Glutamatergic neuron (in vitro differentiated cells): Measurements from ENCODE around the gene SFI1. TPM values are rescaled to one million over a fixed set of nuclear protein-coding genes. Genes with fewer than 3 reads are reported as not detected.

ENCODE experiments used
- DNase-seq: peaks from one replicate; pipeline ENCODE4 v3.0.0; 2022
- H3K27ac Mint-ChIP-seq: one replicate; pipeline ENCODE4 v1.8.0; 2020; ENCODE audit warnings: mild to moderate bottlenecking, mixed read lengths, inconsistent platforms; ENCODE audit not compliant: unreplicated experiment
- H3K27me3 Mint-ChIP-seq: one replicate; pipeline ENCODE4 v1.8.0; 2020; ENCODE audit warnings: mild to moderate bottlenecking, moderate library complexity, mixed read lengths, inconsistent platforms; ENCODE audit not compliant: unreplicated experiment
- H3K36me3 Mint-ChIP-seq: one replicate; pipeline ENCODE4 v1.8.0; 2020; ENCODE audit warnings: mild to moderate bottlenecking, mixed read lengths, inconsistent platforms; ENCODE audit not compliant: unreplicated experiment
- H3K4me1 Mint-ChIP-seq: one replicate; pipeline ENCODE4 v1.8.0; 2020; ENCODE audit warnings: mild to moderate bottlenecking, low read depth, mixed read lengths, inconsistent platforms; ENCODE audit not compliant: unreplicated experiment
- H3K4me3 Mint-ChIP-seq: one replicate; pipeline ENCODE4 v1.8.0; 2020; ENCODE audit warnings: mild to moderate bottlenecking, mixed read lengths, inconsistent platforms; ENCODE audit not compliant: unreplicated experiment
- H3K9me3 Mint-ChIP-seq: one replicate; pipeline ENCODE4 v1.8.0; 2020; ENCODE audit warnings: mild to moderate bottlenecking, moderate library complexity, mixed read lengths, inconsistent platforms; ENCODE audit not compliant: unreplicated experiment
- total RNA-seq: library from RNA; stranded (reverse); fragmentation: NEBNext Ultra II Directional; extraction: Animal tissue kit (Norgen Biotek cat#: 25700); gene quantifications from one replicate; pipeline ENCODE4 v1.2.1, GENCODE V29; 2021; ENCODE audit not compliant: unreplicated experiment
- TF ChIP-seq, protein P1 (sequence below): fragments of 200-600 bp; sonication (generic); IDR thresholded peaks from one replicate; pipeline ENCODE4 v1.5.0; 2021; ENCODE audit not compliant: partially characterized antibody, unreplicated experiment

The SFI1 gene
- total RNA-seq, 1 donor from 2014 or later = 48.7 TPM

DNA sequence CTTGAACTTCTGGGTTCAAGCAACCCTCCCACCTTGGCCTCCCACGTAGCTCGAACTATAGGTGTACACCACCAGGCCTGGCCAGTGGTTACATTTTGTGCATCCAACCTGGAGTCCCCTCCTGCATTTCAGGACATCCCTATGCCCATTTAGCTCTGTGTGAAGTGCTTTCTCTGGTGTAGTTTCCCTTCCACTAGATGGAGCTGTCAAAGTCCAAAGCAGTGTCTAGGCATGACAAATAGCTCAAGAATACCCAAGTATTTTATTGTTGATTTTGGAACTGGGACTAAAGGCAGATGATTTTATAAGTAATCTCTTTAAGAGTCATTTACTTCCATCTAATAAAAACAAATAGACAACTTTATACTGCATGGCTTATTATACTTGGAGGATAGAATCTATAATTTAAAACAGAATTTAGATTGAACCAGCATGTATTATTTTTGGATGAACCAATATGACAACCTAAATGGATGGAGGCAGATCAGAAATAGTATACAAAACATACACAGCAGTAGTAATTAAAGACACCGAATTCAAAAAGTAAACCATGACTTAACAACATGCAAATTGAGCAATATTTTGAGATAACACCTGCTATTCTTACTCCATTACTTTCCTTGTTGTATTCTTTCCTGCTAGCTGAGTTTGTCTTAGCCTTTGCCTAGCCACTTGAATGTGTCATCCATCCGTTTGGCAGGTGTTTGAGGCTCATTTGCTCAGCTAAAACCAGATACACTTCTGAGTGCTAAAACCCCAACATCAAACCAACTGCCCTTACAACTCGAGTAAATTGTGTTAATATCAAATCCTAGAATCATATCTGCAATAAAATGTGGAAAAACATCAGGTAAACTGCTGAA, 44.4 kb upstream of the SFI1 start:
- no peaks in the 10 kb centered on the region for H3K9me3 Mint-ChIP-seq
- no peaks in the 10 kb centered on the region for H3K36me3 Mint-ChIP-seq
- H3K4me1 Mint-ChIP-seq = no peaks in the 10 kb centered on the region
- H3K4me3 Mint-ChIP-seq = no peak overlapping the region
- H3K27me3 Mint-ChIP-seq = no peaks in the 10 kb centered on the region
- no peak for DNase-seq
- TF ChIP-seq, protein P1, sequence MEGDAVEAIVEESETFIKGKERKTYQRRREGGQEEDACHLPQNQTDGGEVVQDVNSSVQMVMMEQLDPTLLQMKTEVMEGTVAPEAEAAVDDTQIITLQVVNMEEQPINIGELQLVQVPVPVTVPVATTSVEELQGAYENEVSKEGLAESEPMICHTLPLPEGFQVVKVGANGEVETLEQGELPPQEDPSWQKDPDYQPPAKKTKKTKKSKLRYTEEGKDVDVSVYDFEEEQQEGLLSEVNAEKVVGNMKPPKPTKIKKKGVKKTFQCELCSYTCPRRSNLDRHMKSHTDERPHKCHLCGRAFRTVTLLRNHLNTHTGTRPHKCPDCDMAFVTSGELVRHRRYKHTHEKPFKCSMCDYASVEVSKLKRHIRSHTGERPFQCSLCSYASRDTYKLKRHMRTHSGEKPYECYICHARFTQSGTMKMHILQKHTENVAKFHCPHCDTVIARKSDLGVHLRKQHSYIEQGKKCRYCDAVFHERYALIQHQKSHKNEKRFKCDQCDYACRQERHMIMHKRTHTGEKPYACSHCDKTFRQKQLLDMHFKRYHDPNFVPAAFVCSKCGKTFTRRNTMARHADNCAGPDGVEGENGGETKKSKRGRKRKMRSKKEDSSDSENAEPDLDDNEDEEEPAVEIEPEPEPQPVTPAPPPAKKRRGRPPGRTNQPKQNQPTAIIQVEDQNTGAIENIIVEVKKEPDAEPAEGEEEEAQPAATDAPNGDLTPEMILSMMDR = no peak
- H3K27ac Mint-ChIP-seq = no peak overlapping the region

DNA sequence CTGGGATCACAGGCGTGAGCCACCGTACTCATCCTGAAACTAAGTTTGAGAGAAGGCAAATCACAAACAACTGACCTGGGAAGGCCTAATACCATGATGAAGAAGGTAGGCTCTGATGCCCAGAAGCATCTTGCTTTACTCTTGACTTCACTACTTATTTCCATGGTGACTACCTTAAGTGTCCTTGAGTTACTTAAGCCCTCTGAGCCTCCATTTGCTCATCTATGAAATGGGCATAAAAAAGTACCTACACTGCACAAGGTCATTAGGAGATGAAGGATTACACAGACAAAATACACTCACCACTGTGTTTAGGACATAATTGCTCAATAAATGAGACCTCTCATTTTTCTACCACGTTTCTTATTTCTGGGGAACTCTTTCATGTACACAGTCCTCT, 34.6 kb upstream of the SFI1 start:
- no peak for DNase-seq
- Mint-ChIP-seq H3K27ac (no peak overlapping the region), H3K4me1 (no peaks in the 10 kb centered on the region), H3K9me3 (no peaks in the 10 kb centered on the region), H3K27me3 (no peaks in the 10 kb centered on the region), H3K36me3 (no peaks in the 10 kb centered on the region), H3K4me3 (no peak overlapping the region)
- TF ChIP-seq, protein P1 = no peak

DNA sequence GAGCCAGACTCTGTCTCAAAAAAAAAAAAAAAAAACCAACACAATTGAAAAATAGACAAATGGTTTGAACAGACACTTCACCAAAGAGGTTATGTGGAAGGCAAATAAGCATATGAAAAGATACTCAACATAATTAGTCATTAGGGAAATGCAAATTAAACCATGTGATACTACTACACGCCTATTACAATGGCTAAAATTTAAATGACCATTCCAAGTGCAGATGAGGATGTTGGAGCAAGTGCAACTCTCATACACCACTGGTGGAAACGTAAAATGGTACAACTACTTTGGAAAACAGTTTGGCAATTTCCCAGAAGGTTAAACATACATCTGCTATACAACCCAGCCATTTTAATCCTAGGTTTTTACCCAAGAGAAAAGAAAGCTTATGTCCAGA, 31.0 kb upstream of the SFI1 start:
- TF ChIP-seq, protein P1 = no peak
- H3K27me3 Mint-ChIP-seq = no peaks in the 10 kb centered on the region

DNA sequence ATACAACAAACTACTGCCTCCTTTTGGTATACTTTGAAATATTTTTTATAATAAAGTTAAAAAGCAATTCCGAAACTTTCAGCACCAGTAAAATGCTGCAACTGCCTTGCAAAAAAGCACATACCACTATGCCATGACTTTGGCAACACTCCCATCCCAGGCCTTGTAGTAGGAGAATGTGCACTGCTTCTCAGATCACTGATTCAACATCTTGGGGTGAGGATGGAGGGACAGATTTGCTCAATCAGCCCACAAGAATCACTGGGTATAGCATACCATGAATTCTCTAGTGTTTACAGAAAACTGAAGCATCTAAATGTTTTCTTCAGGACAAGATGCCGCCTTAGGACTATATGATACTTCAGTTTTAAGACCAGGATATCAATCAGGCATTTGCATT, 21.6 kb upstream of the SFI1 start:
- Mint-ChIP-seq H3K4me3 (no peak overlapping the region), H3K36me3 (no peaks in the 10 kb centered on the region), H3K27me3 (no peaks in the 10 kb centered on the region), H3K27ac (no peak overlapping the region), H3K4me1 (no peaks in the 10 kb centered on the region), H3K9me3 (no peaks in the 10 kb centered on the region)
- DNase-seq = no peak
- TF ChIP-seq, protein P1 = no peak

More for the DNA sequence above, 31.0 kb upstream of the SFI1 start:
- Mint-ChIP-seq H3K4me3 (no peak overlapping the region), H3K36me3 (no peaks in the 10 kb centered on the region), H3K9me3 (no peaks in the 10 kb centered on the region), H3K4me1 (no peaks in the 10 kb centered on the region), H3K27ac (no peak overlapping the region)
- DNase-seq = no peak

DNA sequence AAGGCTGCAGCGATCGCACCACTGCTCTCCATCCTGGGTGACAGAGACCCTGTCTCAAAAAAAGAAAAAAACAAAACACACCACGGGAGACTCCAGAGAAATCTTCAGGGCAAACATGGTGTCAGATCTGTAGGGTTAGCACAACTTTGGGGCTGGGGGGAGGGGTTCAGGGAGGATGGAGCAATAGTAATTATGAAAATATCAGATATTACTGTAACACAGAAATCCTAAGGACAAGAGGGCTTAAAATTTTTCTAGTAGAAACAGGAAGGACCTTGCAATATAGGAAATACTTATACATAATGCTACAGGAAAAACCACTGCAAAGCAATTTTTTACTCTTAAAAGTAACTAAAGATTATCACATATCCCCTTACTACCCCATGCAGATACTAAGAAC, 20.5 kb upstream of the SFI1 start:
- no peak for DNase-seq
- Mint-ChIP-seq H3K4me3 (no peak overlapping the region), H3K27ac (no peak overlapping the region), H3K4me1 (no peaks in the 10 kb centered on the region), H3K36me3 (no peaks in the 10 kb centered on the region), H3K9me3 (no peaks in the 10 kb centered on the region), H3K27me3 (no peaks in the 10 kb centered on the region)
- TF ChIP-seq, protein P1 = no peak
